HL-60 (cell line): ENCODE measurements around the gene ROR1.

Experiments
- DNase-seq, 2 experiments: peaks; one replicate each; pipeline ENCODE4 v3.0.0-alpha.2; 2010 to 2020; ENCODE audit warnings: low read depth in 1 of 2, low spot score in 1 of 2
- H3K27ac ChIP-seq: fragments of 250-450 bp; sonication (Bioruptor Pico); replicated peaks from 2 replicates; pipeline ENCODE4 v1.5.1; 2020; ENCODE audit warnings: mild to moderate bottlenecking, moderate library complexity
- H3K27me3 ChIP-seq: fragments of 250-450 bp; sonication (Bioruptor Pico); 2 replicates; pipeline ENCODE4 v1.5.1; 2021; ENCODE audit warnings: mild to moderate bottlenecking, moderate library complexity; ENCODE audit not compliant: insufficient read depth, poor library complexity, severe bottlenecking
- H3K4me3 ChIP-seq: replicated peaks from 2 replicates; pipeline ENCODE4 v1.5.1; 2011; ENCODE audit warnings: mild to moderate bottlenecking, control low read depth, low read length; ENCODE audit not compliant: insufficient read depth
- GABPA ChIP-seq: IDR thresholded peaks from 2 replicates; pipeline ENCODE4 v1.6.1; 2012; ENCODE audit warnings: low read depth
- POLR2AphosphoS5 ChIP-seq: IDR thresholded peaks from 2 replicates; pipeline ENCODE4 v1.6.1; 2012; ENCODE audit warnings: low read depth
- SPI1 ChIP-seq: IDR thresholded peaks from 2 replicates; pipeline ENCODE4 v1.6.1; 2012; ENCODE audit warnings: low read depth, mild to moderate bottlenecking, borderline replicate concordance
- TF ChIP-seq, protein P1 (sequence below): IDR thresholded peaks from 2 replicates; pipeline ENCODE4 v1.6.1; 2012; ENCODE audit warnings: low read depth; ENCODE audit not compliant: insufficient replicate concordance
- TF ChIP-seq, protein P2 (sequence below): IDR thresholded peaks from one replicate; pipeline ENCODE4 v1.5.1; 2011; ENCODE audit warnings: low read length, control low read depth, inconsistent platforms; ENCODE audit not compliant: insufficient read depth

ROR1 gene

DNA sequence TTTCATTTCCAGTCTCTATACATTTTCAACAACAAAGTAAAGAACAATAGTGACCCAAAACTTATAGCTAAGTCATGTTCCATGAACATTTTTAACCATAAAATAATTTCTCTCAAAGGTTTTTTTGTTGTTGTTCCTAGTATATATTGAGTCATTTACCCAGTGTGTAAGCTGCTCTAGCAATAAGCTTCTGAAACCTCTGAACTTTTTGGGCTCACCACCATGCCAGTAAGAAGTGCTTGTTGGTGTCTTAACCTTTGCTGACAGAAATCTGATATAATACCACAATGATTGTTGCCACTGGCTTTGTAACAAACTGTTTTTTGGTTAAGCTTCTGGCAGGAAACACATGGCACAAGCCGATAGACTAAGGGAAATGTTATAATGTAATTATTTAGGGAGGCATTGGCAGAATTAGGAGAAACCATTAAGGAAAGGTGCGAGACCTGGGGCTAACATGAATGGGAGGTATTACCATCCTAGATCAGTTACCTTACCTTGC, 377.0 kb downstream of the ROR1 start:
- Histone ChIP-seq H3K27ac (no peak overlapping the region), H3K27me3 (no peaks in the 10 kb centered on the region), H3K4me3 (no peak overlapping the region)
- DNase-seq, result no peak
- TF ChIP-seq GABPA (no peak), SPI1 (no peak), POLR2AphosphoS5 (no peak)
- TF ChIP-seq, protein P1, sequence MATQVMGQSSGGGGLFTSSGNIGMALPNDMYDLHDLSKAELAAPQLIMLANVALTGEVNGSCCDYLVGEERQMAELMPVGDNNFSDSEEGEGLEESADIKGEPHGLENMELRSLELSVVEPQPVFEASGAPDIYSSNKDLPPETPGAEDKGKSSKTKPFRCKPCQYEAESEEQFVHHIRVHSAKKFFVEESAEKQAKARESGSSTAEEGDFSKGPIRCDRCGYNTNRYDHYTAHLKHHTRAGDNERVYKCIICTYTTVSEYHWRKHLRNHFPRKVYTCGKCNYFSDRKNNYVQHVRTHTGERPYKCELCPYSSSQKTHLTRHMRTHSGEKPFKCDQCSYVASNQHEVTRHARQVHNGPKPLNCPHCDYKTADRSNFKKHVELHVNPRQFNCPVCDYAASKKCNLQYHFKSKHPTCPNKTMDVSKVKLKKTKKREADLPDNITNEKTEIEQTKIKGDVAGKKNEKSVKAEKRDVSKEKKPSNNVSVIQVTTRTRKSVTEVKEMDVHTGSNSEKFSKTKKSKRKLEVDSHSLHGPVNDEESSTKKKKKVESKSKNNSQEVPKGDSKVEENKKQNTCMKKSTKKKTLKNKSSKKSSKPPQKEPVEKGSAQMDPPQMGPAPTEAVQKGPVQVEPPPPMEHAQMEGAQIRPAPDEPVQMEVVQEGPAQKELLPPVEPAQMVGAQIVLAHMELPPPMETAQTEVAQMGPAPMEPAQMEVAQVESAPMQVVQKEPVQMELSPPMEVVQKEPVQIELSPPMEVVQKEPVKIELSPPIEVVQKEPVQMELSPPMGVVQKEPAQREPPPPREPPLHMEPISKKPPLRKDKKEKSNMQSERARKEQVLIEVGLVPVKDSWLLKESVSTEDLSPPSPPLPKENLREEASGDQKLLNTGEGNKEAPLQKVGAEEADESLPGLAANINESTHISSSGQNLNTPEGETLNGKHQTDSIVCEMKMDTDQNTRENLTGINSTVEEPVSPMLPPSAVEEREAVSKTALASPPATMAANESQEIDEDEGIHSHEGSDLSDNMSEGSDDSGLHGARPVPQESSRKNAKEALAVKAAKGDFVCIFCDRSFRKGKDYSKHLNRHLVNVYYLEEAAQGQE, result no peak
- TF ChIP-seq, protein P2, sequence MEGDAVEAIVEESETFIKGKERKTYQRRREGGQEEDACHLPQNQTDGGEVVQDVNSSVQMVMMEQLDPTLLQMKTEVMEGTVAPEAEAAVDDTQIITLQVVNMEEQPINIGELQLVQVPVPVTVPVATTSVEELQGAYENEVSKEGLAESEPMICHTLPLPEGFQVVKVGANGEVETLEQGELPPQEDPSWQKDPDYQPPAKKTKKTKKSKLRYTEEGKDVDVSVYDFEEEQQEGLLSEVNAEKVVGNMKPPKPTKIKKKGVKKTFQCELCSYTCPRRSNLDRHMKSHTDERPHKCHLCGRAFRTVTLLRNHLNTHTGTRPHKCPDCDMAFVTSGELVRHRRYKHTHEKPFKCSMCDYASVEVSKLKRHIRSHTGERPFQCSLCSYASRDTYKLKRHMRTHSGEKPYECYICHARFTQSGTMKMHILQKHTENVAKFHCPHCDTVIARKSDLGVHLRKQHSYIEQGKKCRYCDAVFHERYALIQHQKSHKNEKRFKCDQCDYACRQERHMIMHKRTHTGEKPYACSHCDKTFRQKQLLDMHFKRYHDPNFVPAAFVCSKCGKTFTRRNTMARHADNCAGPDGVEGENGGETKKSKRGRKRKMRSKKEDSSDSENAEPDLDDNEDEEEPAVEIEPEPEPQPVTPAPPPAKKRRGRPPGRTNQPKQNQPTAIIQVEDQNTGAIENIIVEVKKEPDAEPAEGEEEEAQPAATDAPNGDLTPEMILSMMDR, result no peak

DNA sequence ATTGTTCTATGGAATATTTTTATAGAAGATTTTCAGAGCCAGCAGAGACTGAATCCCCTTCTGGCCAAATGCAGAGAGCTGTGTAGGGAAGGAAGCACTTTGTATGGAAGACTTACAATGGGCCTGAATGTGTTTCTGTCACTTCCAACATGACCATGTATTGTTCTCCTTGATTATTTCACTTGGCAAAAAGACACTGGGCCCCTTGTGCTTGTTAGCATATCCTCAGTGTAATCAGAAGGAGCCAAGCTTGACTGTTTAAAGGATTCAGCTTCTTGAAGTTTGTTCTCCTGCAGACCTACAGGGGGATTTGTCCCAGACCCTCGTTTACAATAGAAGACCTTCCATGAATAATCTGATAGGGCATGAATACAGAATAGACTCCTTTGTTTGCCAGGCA, 381.5 kb downstream of the ROR1 start:
- no peak for DNase-seq
- TF ChIP-seq, protein P1, result no peak
- no peak for TF ChIP-seq GABPA
- TF ChIP-seq SPI1, result no peak
- TF ChIP-seq POLR2AphosphoS5, result no peak
- TF ChIP-seq, protein P2, result no peak
- Histone ChIP-seq H3K27ac (no peak overlapping the region), H3K4me3 (no peak overlapping the region), H3K27me3 (peaks cover 2% of the 10 kb centered on the region)

DNA sequence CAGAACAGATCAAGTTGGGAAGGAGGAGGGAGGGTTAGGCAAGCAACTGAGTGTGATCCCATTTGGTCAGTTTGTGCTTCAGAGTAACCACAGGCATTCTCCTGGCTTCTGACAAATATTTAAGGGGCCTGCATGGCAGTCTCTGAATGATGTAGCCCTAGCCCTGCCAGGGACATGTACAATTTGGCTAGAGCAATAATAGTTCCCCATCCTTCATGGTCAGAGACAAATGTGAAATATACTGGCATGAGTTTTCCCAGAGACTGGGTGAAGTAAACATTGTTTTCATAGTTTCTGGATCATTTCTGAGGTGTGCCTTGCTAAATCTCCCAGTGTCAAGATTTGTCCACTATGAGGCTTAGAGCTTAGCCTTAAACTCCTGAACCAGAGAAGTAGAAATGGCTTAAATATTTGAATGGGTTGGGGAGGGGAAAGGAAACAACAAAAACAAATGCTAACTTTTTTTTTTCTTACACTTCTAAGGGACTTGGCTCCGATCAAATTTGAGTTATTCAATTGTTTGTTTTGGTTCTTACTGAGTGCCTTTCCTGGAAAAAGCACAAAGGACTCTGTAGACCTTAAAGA, 387.6 kb downstream of the ROR1 start:
- no peak for DNase-seq
- no peak overlapping the region for H3K4me3 ChIP-seq
- TF ChIP-seq SPI1 (no peak), GABPA (no peak), POLR2AphosphoS5 (no peak)
- TF ChIP-seq, protein P2, result no peak
- TF ChIP-seq, protein P1, result no peak
- H3K27ac ChIP-seq, result no peak overlapping the region
- H3K27me3 ChIP-seq, result peaks cover 2% of the 10 kb centered on the region
